IMR-90 (cell line): ENCODE data around the gene IGF2. TPM values are rescaled to one million over a fixed set of nuclear protein-coding genes. Genes with fewer than 3 reads are reported as not detected.

Source experiments
- ATAC-seq: fragments of 200-7000 bp; cut with Tn5 transposase; 2 replicates; pipeline ENCODE4 v1.9.1; 2020; ENCODE audit warnings: low read depth, mild to moderate bottlenecking, moderate library complexity
- BruUV-seq: library from RNA; stranded (reverse); fragments of 400-500 nt; replicated peaks from 2 replicates; lab custom pipeline; 2021; lab: Mats Ljungman, UMichigan
- CTCF ChIA-PET: fragments of 300-600 bp; formaldehyde crosslinking; extraction: SDS; loops from one replicate; lab custom pipeline; 2021; ENCODE audit warnings: antibody characterized with exemption; lab: Yijun Ruan, JAX
- POLR2A ChIA-PET: fragments of 300-600 bp; sonication (Branson Sonifier 250); formaldehyde crosslinking; loops from one replicate; lab custom pipeline; 2022; ENCODE audit warnings: antibody characterized with exemption; ENCODE audit not compliant: unreplicated experiment; lab: Charles Lee
- DNase-seq: peaks from one replicate; pipeline ENCODE4 v3.0.0; 2013
- H2AFZ ChIP-seq: replicated peaks from 2 replicates; pipeline ENCODE3; 2013; ENCODE audit warnings: low read length, mild to moderate bottlenecking; ENCODE audit not compliant: poor library complexity
- H2AK5ac ChIP-seq: 2 replicates; pipeline ENCODE4 v1.6.1; 2013; ENCODE audit warnings: low read depth, low read length, inconsistent platforms
- H2AK9ac ChIP-seq: replicated peaks from 2 replicates; pipeline ENCODE3; 2013; ENCODE audit warnings: mild to moderate bottlenecking, low read depth, low read length, moderate library complexity; ENCODE audit not compliant: poor library complexity
- H2BK120ac ChIP-seq: 2 replicates; pipeline ENCODE4 v1.6.1; 2013; ENCODE audit warnings: low read depth, low read length, inconsistent platforms
- H2BK15ac ChIP-seq: 3 replicates; pipeline ENCODE4 v1.6.1; 2013; ENCODE audit warnings: low read depth, low read length, inconsistent platforms
- H2BK20ac ChIP-seq: 2 replicates; pipeline ENCODE4 v1.6.1; 2013; ENCODE audit warnings: low read depth, mild to moderate bottlenecking, inconsistent platforms, low read length, moderate library complexity
- H2BK5ac ChIP-seq: 2 replicates; pipeline ENCODE4 v1.6.1; 2013; ENCODE audit warnings: mild to moderate bottlenecking, low read depth, low read length, inconsistent platforms; ENCODE audit not compliant: poor library complexity, severe bottlenecking
- H3K14ac ChIP-seq: replicated peaks from 2 replicates; pipeline ENCODE4 v1.6.1; 2013; ENCODE audit warnings: low read depth, low read length, inconsistent platforms
- H3K18ac ChIP-seq: 2 replicates; pipeline ENCODE4 v1.6.1; 2013; ENCODE audit warnings: low read depth, low read length, control low read depth
- H3K23ac ChIP-seq: 2 replicates; pipeline ENCODE4 v1.6.1; 2013; ENCODE audit warnings: low read depth, low read length, inconsistent platforms
- H3K27ac ChIP-seq: 2 replicates; pipeline ENCODE4 v1.5.1; 2013; ENCODE audit warnings: mild to moderate bottlenecking, control low read depth, low read length; ENCODE audit not compliant: insufficient read depth
- H3K27me3 ChIP-seq: 2 replicates; pipeline ENCODE4 v1.6.1; 2013; ENCODE audit warnings: low read length; ENCODE audit not compliant: control insufficient read depth, insufficient read depth
- H3K36me3 ChIP-seq: 2 replicates; pipeline ENCODE4 v1.6.1; 2013; ENCODE audit warnings: low read length, mixed read lengths; ENCODE audit not compliant: control insufficient read depth, insufficient read depth
- H3K4ac ChIP-seq: 2 replicates; pipeline ENCODE4 v1.6.1; 2013; ENCODE audit warnings: low read depth, low read length, inconsistent platforms
- H3K4me1 ChIP-seq: 2 replicates; pipeline ENCODE4 v1.6.1; 2013; ENCODE audit warnings: low read length, mixed read lengths; ENCODE audit not compliant: control insufficient read depth, insufficient read depth
- H3K4me2 ChIP-seq: 2 replicates; pipeline ENCODE4 v1.6.1; 2013; ENCODE audit warnings: low read depth, mild to moderate bottlenecking, control low read depth, low read length, moderate library complexity
- H3K4me3 ChIP-seq: 2 replicates; pipeline ENCODE4 v1.5.1; 2013; ENCODE audit warnings: low read depth, mild to moderate bottlenecking, control low read depth, low read length, moderate library complexity; ENCODE audit not compliant: insufficient read depth
- H3K56ac ChIP-seq: 2 replicates; pipeline ENCODE4 v1.6.1; 2013; ENCODE audit warnings: low read length, inconsistent platforms; ENCODE audit not compliant: insufficient read depth; ENCODE audit errors: extremely low read depth
- H3K79me1 ChIP-seq, 2 experiments: 2 replicates each; pipeline ENCODE4 v1.6.1; 2013; ENCODE audit warnings: low read length in 2 of 2, inconsistent platforms in 1 of 2, low read depth in 1 of 2
- H3K9ac ChIP-seq: 2 replicates; pipeline ENCODE4 v1.6.1; 2013; ENCODE audit warnings: low read depth, low read length, control low read depth
- H3K9me1 ChIP-seq: 2 replicates; pipeline ENCODE4 v1.6.1; 2013; ENCODE audit warnings: low read length, inconsistent platforms; ENCODE audit not compliant: insufficient read depth
- H3K9me3 ChIP-seq: 2 replicates; pipeline ENCODE4 v1.6.1; 2013; ENCODE audit warnings: low read length; ENCODE audit not compliant: control insufficient read depth, insufficient read depth
- H4K20me1 ChIP-seq: 2 replicates; pipeline ENCODE4 v1.6.1; 2013; ENCODE audit warnings: low read length, inconsistent platforms; ENCODE audit not compliant: insufficient read depth
- H4K5ac ChIP-seq: 2 replicates; pipeline ENCODE4 v1.6.1; 2013; ENCODE audit warnings: mild to moderate bottlenecking, low read depth, low read length, control low read depth
- H4K8ac ChIP-seq, 2 experiments: 2 replicates each; pipeline ENCODE4 v1.6.1; 2013; ENCODE audit warnings: low read depth in 2 of 2, low read length in 2 of 2, control low read depth in 1 of 2, inconsistent platforms in 1 of 2
- H4K91ac ChIP-seq: 2 replicates; pipeline ENCODE4 v1.6.1; 2013; ENCODE audit warnings: low read depth, low read length, inconsistent platforms; ENCODE audit not compliant: insufficient read depth
- BHLHE40 ChIP-seq: fragments of 150-350 bp; IDR thresholded peaks from 2 replicates; pipeline ENCODE4 v1.6.1; 2016; ENCODE audit warnings: mild to moderate bottlenecking, low read depth, low read length
- CEBPB ChIP-seq: IDR thresholded peaks from 2 replicates; pipeline ENCODE4 v1.6.1; 2012; ENCODE audit warnings: low read depth, low read length, improper control_type of control experiment
- CHD1 ChIP-seq: IDR thresholded peaks from 2 replicates; pipeline ENCODE4 v1.6.1; 2012; ENCODE audit warnings: low read depth, low read length, improper control_type of control experiment
- CTCF ChIP-seq: conservative IDR thresholded peaks from 2 replicates; pipeline ENCODE4 v1.5.1; 2012; ENCODE audit warnings: mild to moderate bottlenecking, low read depth, low read length, improper control_type of control experiment
- ELK1 ChIP-seq: fragments of 150-350 bp; IDR thresholded peaks from 2 replicates; pipeline ENCODE4 v1.6.1; 2016; ENCODE audit warnings: low read depth, mild to moderate bottlenecking, low read length, moderate library complexity, borderline replicate concordance
- FOS ChIP-seq: fragments of 150-350 bp; IDR thresholded peaks from 2 replicates; pipeline ENCODE4 v1.6.1; 2016; ENCODE audit warnings: low read depth, low read length
- MAFK ChIP-seq: IDR thresholded peaks from 2 replicates; pipeline ENCODE4 v1.6.1; 2012; ENCODE audit warnings: low read depth, low read length, improper control_type of control experiment
- MAZ ChIP-seq: IDR thresholded peaks from 2 replicates; pipeline ENCODE4 v1.6.1; 2012; ENCODE audit warnings: low read depth, mild to moderate bottlenecking, low read length, improper control_type of control experiment, moderate library complexity, borderline replicate concordance
- MXI1 ChIP-seq: IDR thresholded peaks from 2 replicates; pipeline ENCODE4 v1.6.1; 2012; ENCODE audit warnings: low read depth, mild to moderate bottlenecking, low read length, moderate library complexity, borderline replicate concordance
- NFE2L2 ChIP-seq: fragments of 150-350 bp; IDR thresholded peaks from 2 replicates; pipeline ENCODE4 v1.6.1; 2016; ENCODE audit warnings: low read depth, mild to moderate bottlenecking, low read length
- POLR2A ChIP-seq: IDR thresholded peaks from 2 replicates; pipeline ENCODE4 v1.6.1; 2012; ENCODE audit warnings: mild to moderate bottlenecking, low read depth, low read length
- RAD21 ChIP-seq: IDR thresholded peaks from 2 replicates; pipeline ENCODE4 v1.6.1; 2012; ENCODE audit warnings: low read length, improper control_type of control experiment
- RCOR1 ChIP-seq: IDR thresholded peaks from 2 replicates; pipeline ENCODE4 v1.6.1; 2012; ENCODE audit warnings: mild to moderate bottlenecking, low read length, improper control_type of control experiment; ENCODE audit not compliant: insufficient replicate concordance
- RFX5 ChIP-seq: IDR thresholded peaks from 2 replicates; pipeline ENCODE4 v1.8.0; 2012; ENCODE audit warnings: low read depth, mild to moderate bottlenecking, low read length, moderate library complexity
- SMC3 ChIP-seq: fragments of 150-350 bp; IDR thresholded peaks from 2 replicates; pipeline ENCODE4 v1.6.1; 2016; ENCODE audit warnings: low read depth, mild to moderate bottlenecking, antibody characterized with exemption, low read length, moderate library complexity
- USF2 ChIP-seq: fragments of 150-350 bp; IDR thresholded peaks from 2 replicates; pipeline ENCODE4 v1.6.1; 2017; ENCODE audit warnings: mild to moderate bottlenecking, antibody characterized with exemption, low read length, low read depth
- WGBS, 2 experiments: methylation state at CpG; one replicate each; pipeline versions ENCODE4 v1.1.5 to v1.1.7; 2013; ENCODE audit warnings: missing lambda C conversion rate in 2 of 2; ENCODE audit not compliant: insufficient read length in 1 of 2; ENCODE audit errors: extremely low coverage in 2 of 2; 5-methylcytosine and 5-hydroxymethylcytosine counted together
- dilution Hi-C: fragments of 300-500 bp; cut with HindIII; formaldehyde crosslinking; loops from one replicate; pipeline ENCODE4 v1.14.3; 2018; ENCODE audit warnings: low sequenced_read_pairs; ENCODE audit not compliant: unreplicated experiment
- in situ Hi-C: fragments of 300-500 bp; cut with MboI; formaldehyde crosslinking; loops from 3 replicates; pipeline ENCODE4 v1.14.3; 2019; ENCODE audit warnings: low sequenced_read_pairs, inconsistent platforms, mixed read lengths
- intact Hi-C: fragments of 100-400 bp; cut with micrococcal nuclease; formaldehyde crosslinking; loops from 2 replicates; pipeline ENCODE4 v1.10.0; 2022
- polyA plus RNA-seq, 3 experiments: library from polyadenylated mRNA; depleted of rRNA; stranded (reverse); fragments of >200 nt; gene quantifications; 2 replicates each; pipeline ENCODE4 v1.2.3, GENCODE V29; 2012; ENCODE audit warnings: low replicate concordance in 1 of 3
- total RNA-seq: library from RNA; depleted of rRNA; stranded (reverse); fragments of >200 nt; gene quantifications from 2 replicates; pipeline ENCODE4 v1.2.3, GENCODE V29; 2012

The IGF2 gene
- total and polyA plus RNA-seq, 2 of the 4 experiments (the other 2 are of a cell fraction): 2.3 to 21.8 TPM

GRCh38 chr11:2179516-2179915, 40.3 kb upstream of the IGF2 start:
- POLR2A ChIA-PET: no interaction called here
- no peak overlapping the region for H2BK120ac ChIP-seq
- H3K9me1 ChIP-seq: peaks cover 6% of the 10 kb centered on the region
- peak overlapping the region; percentile 32 for H2AFZ ChIP-seq
- no peak overlapping the region for H2BK15ac ChIP-seq
- 81% methylated on average over 4 of the region's 10 CpGs; no CpG with 5 or more reads in 1 of the 2 experiments for WGBS, 2 experiments
- no peak overlapping the region for H3K18ac ChIP-seq
- ATAC-seq: no peak
- no peaks in the 10 kb centered on the region for H3K79me1 ChIP-seq
- no peak overlapping the region for H2BK5ac ChIP-seq
- no peaks in the 10 kb centered on the region for H3K4me1 ChIP-seq
- H3K56ac ChIP-seq: no peak overlapping the region
- peak overlapping the region; percentile 37 for H2AK9ac ChIP-seq
- H2BK20ac ChIP-seq: no peak overlapping the region
- H3K27ac ChIP-seq: no peak overlapping the region
- no peak overlapping the region for H3K4me2 ChIP-seq
- no peak overlapping the region for H3K23ac ChIP-seq
- TF ChIP-seq MAFK: no peak
- TF ChIP-seq CTCF: no peak
- TF ChIP-seq RAD21: no peak
- TF ChIP-seq POLR2A: no peak
- TF ChIP-seq ELK1: no peak
- no peak for TF ChIP-seq RFX5
- no peak for TF ChIP-seq CEBPB
- no peak for TF ChIP-seq MAZ
- no peak for TF ChIP-seq NFE2L2
- TF ChIP-seq FOS: no peak
- no peak for TF ChIP-seq SMC3
- TF ChIP-seq CHD1: no peak
- no peak for TF ChIP-seq MXI1
- no peak for TF ChIP-seq USF2
- TF ChIP-seq BHLHE40: no peak
- no peak for TF ChIP-seq RCOR1
- H4K91ac ChIP-seq: no peak overlapping the region
- H4K20me1 ChIP-seq: no peaks in the 10 kb centered on the region
- H3K27me3 ChIP-seq: peaks cover 8% of the 10 kb centered on the region; the same call in 1 of the 2 replicates
- H4K5ac ChIP-seq: no peak overlapping the region
- H4K8ac ChIP-seq: no peak overlapping the region
- no peaks in the 10 kb centered on the region for H3K9me3 ChIP-seq
- H3K4me3 ChIP-seq: no peak overlapping the region
- intact Hi-C loops: no loop called here
- H3K36me3 ChIP-seq: no peaks in the 10 kb centered on the region
- dilution Hi-C loops: no loop called here
- H3K4ac ChIP-seq: no peak overlapping the region
- H3K14ac ChIP-seq: no peak overlapping the region
- H3K9ac ChIP-seq: no peak overlapping the region
- CTCF ChIA-PET: no interaction called here
- H2AK5ac ChIP-seq: no peak overlapping the region
- DNase-seq: no peak
- in situ Hi-C loops: loop anchor here (25.0 kb wide), 1 partner anchor 708 kb away; the partner anchor contains the start of gene CDKN1C
- no TSS peak for BruUV-seq
